ENCODE data around the gene SHC1. TPM values are rescaled to one million over a fixed set of nuclear protein-coding genes. Genes with fewer than 3 reads are reported as not detected.

SHC1 gene
- total and polyA plus RNA-seq, 2 experiments from 2014 or later, result 117 to 211 TPM

DNA sequence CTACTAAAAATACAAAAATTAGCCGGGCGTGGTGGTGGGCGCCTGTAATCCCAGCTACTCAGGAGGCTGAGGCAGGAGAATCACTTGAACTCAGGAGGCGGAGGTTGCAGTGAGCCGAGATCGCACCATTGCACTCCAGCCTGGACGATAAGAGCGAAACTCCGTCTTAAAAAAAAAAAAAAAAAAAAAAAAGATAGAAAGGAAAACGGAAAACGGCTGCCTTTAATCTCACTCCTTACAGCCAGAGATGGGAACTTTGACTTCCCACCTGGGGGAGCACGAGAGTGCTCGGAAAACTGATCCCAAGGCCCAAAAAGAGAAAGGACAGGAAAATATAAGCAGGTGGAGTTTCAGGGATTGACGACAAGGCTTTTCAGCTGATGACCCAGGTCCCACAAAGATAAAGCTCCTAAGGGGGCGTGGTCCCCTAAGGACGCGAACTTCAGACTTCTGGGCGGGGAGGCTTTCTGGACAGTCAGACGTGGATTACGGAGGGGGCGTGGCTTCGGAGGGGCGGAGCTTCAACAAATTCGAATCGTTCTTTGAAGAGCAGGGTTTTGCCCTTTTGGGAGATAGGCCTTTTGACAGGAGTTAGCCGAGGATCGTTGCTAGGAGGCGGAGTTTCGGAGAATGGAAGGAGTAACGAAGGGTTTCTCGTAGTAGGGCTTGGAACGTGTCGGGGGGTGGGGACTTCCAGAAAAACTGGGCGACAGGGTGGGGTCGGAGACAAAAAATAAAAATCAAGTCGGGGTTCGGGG is 3.0 kb upstream of the SHC1 start (continued):
- TF ChIP-seq ZNF462 (CRISPR knock-in tag; IDR thresholded peaks at IDR 0.05), result no peak

- Histone ChIP-seq H3K27ac (ENCODE audit: low read depth) (peak overlapping the region; percentile 100), H3F3A (replicated peaks; ENCODE audit: low read depth) (peaks cover 20% of the 10 kb centered on the region), H2AFZ (no peak overlapping the region), H3K36me3 (ENCODE audit: insufficient read depth) (peaks cover 2% of the 10 kb centered on the region; the same call in 1 of the 2 replicates), H3K4me2 (peak overlapping the region; percentile 90), H3K27me3 (ENCODE audit: insufficient read depth) (no peaks in the 10 kb centered on the region), H3K79me2 (replicated peaks; ENCODE audit: insufficient read depth) (peaks cover 62% of the 10 kb centered on the region), H3K4me3 (peak overlapping the region; percentile 82), H4K20me1 (replicated peaks; ENCODE audit: insufficient read depth) (peaks cover 25% of the 10 kb centered on the region), H3K9me2 (ENCODE audit: insufficient read depth) (no peaks in the 10 kb centered on the region), H3K4me1 (ENCODE audit: insufficient read depth) (peaks cover 34% of the 10 kb centered on the region)
- no peak overlapping the region for H3K27ac Mint-ChIP-seq
- H3K4me3 Mint-ChIP-seq, result no peak overlapping the region
- peaks cover 32% of the 10 kb centered on the region for H3K4me1 Mint-ChIP-seq
- peaks cover 15% of the 10 kb centered on the region for H3K27me3 Mint-ChIP-seq (ENCODE audit: insufficient read depth, low read depth, poor library complexity)
- ATAC-seq (peak; percentile 19), DNase-seq (ENCODE audit: low spot score) (peak; percentile 98)
- peaks cover 3% of the 10 kb centered on the region; the same call in 1 of the 3 replicates for H3K9me3 Mint-ChIP-seq
- H3K36me3 Mint-ChIP-seq (ENCODE audit: low read depth), result peaks cover 35% of the 10 kb centered on the region
- peak; percentile 49 for TF ChIP-seq CREB1 (CRISPR knock-in tag; IDR thresholded peaks at IDR 0.05; ENCODE audit: low read depth)
- TF ChIP-seq REST (IDR thresholded peaks at IDR 0.05; ENCODE audit: unreplicated experiment), result peak; percentile 24
- TF ChIP-seq POLR2AphosphoS5 (IDR thresholded peaks at IDR 0.05; ENCODE audit: low read depth), result peak; percentile 94
- TF ChIP-seq, protein P1, sequence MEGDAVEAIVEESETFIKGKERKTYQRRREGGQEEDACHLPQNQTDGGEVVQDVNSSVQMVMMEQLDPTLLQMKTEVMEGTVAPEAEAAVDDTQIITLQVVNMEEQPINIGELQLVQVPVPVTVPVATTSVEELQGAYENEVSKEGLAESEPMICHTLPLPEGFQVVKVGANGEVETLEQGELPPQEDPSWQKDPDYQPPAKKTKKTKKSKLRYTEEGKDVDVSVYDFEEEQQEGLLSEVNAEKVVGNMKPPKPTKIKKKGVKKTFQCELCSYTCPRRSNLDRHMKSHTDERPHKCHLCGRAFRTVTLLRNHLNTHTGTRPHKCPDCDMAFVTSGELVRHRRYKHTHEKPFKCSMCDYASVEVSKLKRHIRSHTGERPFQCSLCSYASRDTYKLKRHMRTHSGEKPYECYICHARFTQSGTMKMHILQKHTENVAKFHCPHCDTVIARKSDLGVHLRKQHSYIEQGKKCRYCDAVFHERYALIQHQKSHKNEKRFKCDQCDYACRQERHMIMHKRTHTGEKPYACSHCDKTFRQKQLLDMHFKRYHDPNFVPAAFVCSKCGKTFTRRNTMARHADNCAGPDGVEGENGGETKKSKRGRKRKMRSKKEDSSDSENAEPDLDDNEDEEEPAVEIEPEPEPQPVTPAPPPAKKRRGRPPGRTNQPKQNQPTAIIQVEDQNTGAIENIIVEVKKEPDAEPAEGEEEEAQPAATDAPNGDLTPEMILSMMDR (conservative IDR thresholded peaks at IDR 0.05; ENCODE audit: low read depth in 2 of 2), result no peak
Measured at GRCh38 chr1:154972517-154973343, 2.2 kb upstream of the SHC1 start.
